HG03135 (cell line): ENCODE measurements around the gene SCNN1A.

Experiments
- ATAC-seq: cut with Tn5 transposase; IDR thresholded peaks from one replicate; pipeline ENCODE4 v1.9.1; 2021; ENCODE audit warnings: mild to moderate bottlenecking, moderate library complexity; ENCODE audit not compliant: unreplicated experiment

Gene SCNN1A

DNA sequence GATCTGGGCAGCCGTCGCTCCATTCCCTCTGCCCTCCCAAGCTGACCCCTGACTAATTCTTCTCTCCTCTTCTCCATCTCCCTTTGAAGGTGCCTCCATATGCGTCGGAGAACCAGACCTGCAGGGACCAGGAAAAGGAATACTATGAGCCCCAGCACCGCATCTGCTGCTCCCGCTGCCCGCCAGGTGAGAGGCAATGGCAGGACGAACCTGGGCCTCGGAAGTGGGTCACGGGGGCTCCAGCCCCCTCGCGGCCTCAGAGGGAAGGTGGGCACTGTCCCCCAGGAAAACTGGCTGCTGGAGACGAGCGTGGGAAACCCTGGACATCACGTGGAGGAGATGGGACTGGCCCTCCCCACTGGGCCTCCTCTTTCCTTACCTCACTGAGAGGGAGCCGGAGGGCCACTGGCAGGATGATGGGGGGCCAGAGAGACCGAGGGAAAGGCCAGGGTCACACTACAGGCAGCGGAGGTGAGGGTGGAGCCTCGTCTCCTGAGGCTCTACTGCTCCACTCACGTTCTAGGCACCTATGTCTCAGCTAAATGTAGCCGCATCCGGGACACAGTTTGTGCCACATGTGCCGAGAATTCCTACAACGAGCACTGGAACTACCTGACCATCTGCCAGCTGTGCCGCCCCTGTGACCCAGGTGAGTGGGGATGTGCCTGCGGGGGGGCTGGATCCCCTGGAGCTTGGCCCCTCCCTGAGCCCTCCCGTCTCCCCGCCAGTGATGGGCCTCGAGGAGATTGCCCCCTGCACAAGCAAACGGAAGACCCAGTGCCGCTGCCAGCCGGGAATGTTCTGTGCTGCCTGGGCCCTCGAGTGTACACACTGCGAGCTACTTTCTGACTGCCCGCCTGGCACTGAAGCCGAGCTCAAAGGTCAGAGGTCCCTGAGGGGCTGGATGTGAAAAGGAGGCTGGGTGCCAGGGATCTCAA lies 9.4 kb upstream of the SCNN1A start:
- ATAC-seq, result no peak

DNA sequence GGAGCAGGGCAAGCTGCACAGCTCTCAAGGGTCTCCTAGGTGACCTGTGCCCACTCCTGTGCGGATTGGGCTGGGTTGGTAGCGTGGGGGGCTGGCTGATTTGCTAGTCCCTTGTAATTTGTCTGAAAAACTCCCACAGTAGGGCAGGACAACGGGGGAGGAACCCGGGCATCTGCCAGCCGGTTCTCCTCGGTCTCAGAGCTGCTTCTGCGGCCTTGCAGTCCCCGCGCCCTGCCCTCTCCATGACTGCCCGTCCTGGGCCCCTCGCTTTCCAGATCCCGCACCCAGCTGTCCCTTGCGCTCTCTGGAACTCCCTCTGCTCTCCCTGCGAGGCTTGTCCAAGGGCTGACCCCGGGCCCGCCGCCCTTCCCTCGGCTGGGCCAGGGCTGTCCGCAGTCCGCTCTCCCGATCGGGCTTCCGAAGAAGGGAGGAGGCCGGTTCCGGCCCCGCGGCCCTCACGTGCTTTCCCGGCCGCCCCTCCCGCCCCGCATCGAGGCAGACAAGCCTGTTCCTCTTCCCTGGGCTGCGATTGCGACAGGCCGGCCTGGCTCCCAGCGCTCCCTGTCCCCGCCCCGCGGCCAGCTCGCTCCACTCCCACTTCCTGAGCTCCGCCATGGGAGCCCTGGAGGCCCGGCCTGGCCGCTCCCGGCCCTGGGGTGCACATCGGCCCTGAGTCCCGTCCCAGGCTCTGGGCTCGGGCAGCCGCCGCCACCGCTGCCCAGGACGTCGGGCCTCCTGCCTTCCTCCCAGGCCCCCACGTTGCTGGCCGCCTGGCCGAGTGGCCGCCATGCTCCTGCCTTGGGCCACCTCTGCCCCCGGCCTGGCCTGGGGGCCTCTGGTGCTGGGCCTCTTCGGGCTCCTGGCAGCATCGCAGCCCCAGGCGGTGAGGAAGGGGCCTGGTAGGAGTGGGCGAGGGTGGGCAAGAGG lies 8.5 kb upstream of the SCNN1A start, which contains the start of gene LTBR:
Gene LTBR (plus strand): TSS at position 591 of the 927 bp plus-strand sequence. CDS start 197 bp downstream, at position 788.
- no peak for ATAC-seq

GRCh38 chr12:6382982-6383381 lies 7.6 kb upstream of the SCNN1A start:
- ATAC-seq, result no peak

DNA sequence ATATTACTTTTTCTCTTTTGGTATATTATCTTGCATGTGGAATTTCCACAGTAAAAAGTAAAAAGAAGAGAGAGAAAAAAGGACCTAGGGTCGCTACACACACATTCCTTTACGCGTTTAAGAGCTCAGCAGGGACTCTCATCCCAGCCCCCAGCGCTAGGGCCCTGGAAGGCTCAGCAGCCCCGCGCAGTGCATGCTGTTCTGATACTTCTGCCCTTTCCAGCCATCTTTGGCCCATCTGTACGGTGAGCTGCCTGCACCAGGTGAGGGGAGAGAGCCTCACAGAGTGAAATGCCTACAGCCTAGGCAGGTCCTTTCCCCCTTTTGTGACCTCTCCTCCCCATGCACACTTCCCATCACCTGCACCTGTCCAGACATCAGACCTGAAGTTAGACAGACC lies 7.0 kb upstream of the SCNN1A start:
- no peak for ATAC-seq

DNA sequence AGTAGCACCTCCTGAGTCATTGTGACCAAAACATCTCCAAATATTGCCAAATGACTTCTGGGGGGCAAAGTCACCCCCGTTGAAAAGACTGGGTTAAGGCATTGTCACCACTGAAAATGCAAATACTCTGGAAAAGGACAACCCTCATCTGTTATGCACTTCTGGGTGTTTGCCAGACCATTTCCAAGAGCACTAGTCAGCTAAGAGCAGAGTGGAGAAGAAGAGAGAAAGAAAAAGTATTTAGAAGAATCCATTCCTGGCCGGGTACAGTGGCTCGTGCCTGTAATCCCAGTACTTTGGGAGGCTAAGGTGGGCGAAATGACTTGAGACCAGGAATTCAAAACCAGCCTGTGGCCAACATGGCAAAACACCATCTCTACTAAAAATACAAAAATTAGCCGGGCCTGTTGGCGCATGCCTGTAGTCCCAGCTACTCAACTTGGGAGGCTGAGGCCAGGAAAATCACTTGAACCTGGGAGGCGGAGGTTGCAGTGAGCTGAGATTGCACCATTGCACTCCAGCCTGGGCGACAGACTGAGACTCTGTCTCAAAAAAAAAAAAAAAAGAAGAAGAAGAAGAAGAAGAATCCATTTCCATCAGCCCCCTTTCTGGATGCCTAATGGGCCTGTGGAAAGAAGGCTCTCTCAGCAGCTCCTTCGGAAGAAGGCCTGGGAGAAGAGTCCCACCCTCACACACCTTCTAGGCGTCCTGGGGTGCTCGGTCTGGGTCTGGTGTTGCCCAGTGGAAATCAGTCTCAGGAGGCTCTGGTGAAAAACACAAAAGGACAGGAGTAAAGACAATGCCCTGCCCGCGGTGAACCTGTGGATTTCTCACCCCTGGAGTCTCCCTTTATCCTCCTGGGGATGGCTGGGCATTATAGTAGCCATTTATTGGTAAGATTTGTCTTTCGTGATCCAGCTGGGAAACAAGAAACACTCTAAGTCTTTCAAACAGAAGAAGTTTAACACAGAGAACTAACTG lies 5.1 kb upstream of the SCNN1A start:
- no peak for ATAC-seq

- no peak for ATAC-seq
These were observed 3.5 kb upstream of the SCNN1A start for GRCh38 chr12:6378709-6379472.

DNA sequence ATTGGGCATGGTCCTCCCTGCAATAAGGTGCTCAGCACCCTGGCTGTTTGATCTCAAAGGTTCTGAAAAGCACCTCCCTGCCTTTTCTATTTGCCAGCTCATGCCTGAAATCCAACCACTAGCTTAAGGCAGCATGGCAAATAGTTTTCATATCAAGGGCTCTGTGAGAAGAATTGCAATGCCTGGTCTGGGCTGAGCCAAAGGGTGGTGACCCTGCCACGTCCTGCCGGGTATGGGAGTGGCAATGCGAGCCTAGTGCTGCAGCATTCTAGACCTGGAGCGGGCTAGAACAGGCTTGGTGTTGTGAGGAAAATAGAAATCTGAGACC lies 2.3 kb upstream of the SCNN1A start:
- no peak for ATAC-seq

GRCh38 chr12:6376870-6377666 lies 1.7 kb upstream of the SCNN1A start:
- ATAC-seq, result no peak

DNA sequence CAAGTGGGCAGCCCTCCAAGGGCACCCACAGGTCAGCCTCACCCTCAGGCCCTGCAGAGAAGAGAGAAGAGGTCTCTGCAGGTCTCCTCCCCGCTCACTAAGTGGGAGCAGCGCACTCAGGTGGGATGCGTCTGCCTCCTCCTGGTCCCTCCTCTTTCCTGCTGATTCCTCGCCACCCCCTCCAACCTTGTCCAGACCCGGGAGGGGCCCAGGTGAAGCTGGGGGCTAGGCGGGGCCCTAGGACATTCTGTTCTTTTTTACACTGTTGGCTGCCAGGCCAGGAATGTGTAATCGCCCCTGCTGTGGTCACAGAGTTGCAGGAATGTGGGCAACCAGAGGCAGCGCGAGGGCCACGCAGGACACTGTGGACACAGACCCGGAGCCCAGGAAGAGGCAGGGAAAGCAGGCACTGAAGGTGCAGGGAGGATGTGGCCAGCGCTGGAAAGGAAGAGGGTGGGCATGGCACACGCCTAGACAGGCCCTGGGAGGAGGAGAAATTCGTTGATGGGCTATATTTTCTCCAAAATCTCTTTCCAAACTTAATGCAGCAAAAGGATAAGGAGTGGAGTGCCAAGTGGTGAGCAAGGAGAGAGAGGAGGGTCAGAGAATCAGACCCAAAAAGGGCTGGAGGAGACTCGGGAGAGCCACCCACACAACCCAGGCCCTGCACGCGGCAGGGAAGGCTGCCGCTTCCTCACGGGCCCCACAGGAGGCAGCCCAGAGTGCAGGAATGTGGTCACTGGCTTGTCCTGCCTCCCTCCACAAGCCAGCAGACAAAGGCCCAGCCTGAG lies 911 bp upstream of the SCNN1A start:
- no peak for ATAC-seq

DNA sequence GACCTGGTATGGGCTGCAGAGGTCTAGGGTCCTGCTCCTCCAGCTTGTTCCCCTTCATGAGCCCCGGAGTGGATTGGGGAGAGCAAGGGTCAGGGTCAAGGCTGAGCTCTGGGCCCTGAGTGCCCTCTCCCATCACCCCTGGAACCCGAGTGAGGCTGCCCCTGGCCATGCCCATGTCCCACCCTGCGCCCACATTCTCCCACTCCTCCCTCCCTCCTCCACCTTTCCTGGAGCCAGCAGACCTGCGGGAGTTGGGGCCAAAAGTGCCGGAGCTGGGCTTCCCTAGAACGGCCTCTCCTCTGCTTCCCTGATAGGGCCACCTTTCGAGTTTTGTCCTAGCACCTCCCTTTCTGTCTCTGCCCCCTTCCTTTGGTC lies 590 bp downstream of the SCNN1A start:
- no peak for ATAC-seq

DNA sequence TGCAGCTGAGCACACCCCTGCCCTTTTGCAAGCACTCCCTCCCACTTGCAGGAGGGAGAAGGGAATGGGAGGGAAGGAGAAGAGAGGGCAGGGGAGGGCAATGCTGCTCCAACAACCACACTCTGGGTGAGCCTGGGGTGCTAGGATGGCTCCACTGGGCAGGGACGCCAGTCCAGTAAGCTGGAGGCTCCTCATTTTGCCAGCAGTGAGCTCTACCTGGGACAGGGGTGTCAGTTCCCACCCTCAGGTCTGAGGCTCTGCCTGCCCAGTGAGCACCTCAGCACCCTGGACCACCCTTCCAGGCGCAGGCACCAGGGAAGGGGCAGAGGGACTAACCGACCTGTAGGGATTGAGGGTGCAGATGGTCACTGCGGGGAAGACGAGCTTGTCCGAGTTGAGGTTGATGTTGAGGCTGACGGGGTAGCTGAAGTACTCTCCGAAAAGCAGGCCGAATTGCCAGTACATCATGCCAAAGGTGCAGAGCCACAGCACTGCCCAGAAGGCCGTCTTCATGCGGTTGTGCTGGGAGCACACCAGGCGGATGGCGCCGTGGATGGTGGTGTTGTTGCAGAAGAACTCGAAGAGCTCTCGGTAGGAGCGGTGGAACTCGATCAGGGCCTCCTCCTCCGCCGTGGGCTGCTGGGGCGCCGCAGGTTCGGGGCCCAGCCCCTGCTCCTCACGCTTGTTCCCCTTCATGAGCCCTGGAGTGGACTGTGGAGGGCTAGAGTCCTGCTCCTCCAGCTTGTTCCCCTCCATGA lies 1.2 kb downstream of the SCNN1A start:
- ATAC-seq, result no peak

- ATAC-seq, result no peak
These were observed 2.2 kb downstream of the SCNN1A start for GRCh38 chr12:6373022-6373787.

GRCh38 chr12:6372403-6373003 lies 2.9 kb downstream of the SCNN1A start:
- no peak for ATAC-seq

- ATAC-seq, result no peak
These were observed 4.2 kb downstream of the SCNN1A start for GRCh38 chr12:6370994-6371754.

DNA sequence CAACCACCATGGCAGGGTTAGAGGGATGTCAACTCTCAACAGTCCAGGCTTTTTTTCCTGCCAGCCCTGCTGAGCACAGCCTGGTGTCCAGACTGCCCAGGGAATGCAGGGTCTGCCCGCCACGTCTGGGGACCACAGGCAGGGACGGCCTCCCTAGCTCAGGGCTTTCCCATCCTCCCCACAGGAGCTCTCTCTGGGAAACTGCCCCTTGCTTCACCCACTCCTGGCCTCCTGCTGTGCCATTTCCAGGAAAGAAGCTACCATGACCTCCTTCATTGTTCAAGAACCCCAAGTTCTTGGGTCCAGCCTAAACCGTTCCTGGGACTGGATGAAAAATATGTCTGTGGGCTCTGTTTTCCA lies 4.8 kb downstream of the SCNN1A start:
- no peak for ATAC-seq
